Esophagus (tissue), 2 donors: Measurements from ENCODE around the gene SDCCAG8. TPM values are rescaled to one million over a fixed set of nuclear protein-coding genes. Genes with fewer than 3 reads are reported as not detected.

ENCODE experiments used
- H3K27ac ChIP-seq, 2 donors: one replicate each; pipeline ENCODE4 v1.5.1; 2013; ENCODE audit warnings: low read depth in 2 of 2, mild to moderate bottlenecking in 2 of 2, inconsistent platforms in 1 of 2, low read length in 1 of 2, moderate library complexity in 1 of 2
- H3K27me3 ChIP-seq, 2 donors: one replicate each; pipeline ENCODE4 v1.6.1; 2013; ENCODE audit warnings: low read length in 2 of 2, control low read depth in 1 of 2, mild to moderate bottlenecking in 1 of 2; ENCODE audit not compliant: insufficient read depth in 2 of 2, control insufficient read depth in 1 of 2
- H3K36me3 ChIP-seq, 2 donors: one replicate each; pipeline ENCODE4 v1.6.1; 2013; ENCODE audit warnings: low read length in 1 of 2; ENCODE audit not compliant: control insufficient read depth in 2 of 2, insufficient read depth in 2 of 2
- H3K4me1 ChIP-seq, 2 donors: one replicate each; pipeline ENCODE4 v1.6.1; 2013; ENCODE audit warnings: low read length in 1 of 2; ENCODE audit not compliant: control insufficient read depth in 2 of 2, insufficient read depth in 2 of 2
- H3K4me3 ChIP-seq, 2 donors: one replicate each; pipeline ENCODE4 v1.5.1; 2013; ENCODE audit warnings: low read length in 2 of 2, mild to moderate bottlenecking in 2 of 2, low read depth in 1 of 2, moderate library complexity in 1 of 2
- H3K9me3 ChIP-seq, 2 donors: one replicate each; pipeline ENCODE4 v1.6.1; 2013; ENCODE audit warnings: mild to moderate bottlenecking in 2 of 2, low read depth in 1 of 2, low read length in 1 of 2, moderate library complexity in 1 of 2; ENCODE audit not compliant: control insufficient read depth in 2 of 2, insufficient read depth in 1 of 2
- WGBS, 2 donors: extraction: QIAGEN DNeasy Blood & Tissue Kit; methylation state at CpG; one replicate each; pipeline ENCODE4 v1.1.7; 2013; 5-methylcytosine and 5-hydroxymethylcytosine counted together
- polyA plus RNA-seq, 2 donors: library from polyadenylated mRNA; stranded (reverse); fragments of 200-250 nt; gene quantifications; one replicate each; pipeline ENCODE4 v1.2.3, GENCODE V29; 2013
- donor health status: healthy with polysubstance abuse.
- donor health status: Bipolar disorder and iron deficiency.

The SDCCAG8 gene
- polyA plus RNA-seq, 2 donors = 11.2 to 12.2 TPM

- no peaks in the 10 kb centered on the region for H3K27me3 ChIP-seq
- H3K4me3 ChIP-seq = no peak overlapping the region
- H3K36me3 ChIP-seq = no peaks in the 10 kb centered on the region
- H3K4me1 ChIP-seq = no peaks in the 10 kb centered on the region
- H3K9me3 ChIP-seq = no peaks in the 10 kb centered on the region
- 88% methylated on average over 8 of the region's 8 CpGs for WGBS, 2 donors
- no peak overlapping the region for H3K27ac ChIP-seq
These were observed 178.0 kb downstream of the SDCCAG8 start for GRCh38 chr1:243433737-243434370.

- no peak overlapping the region for H3K27ac ChIP-seq
- H3K4me1 ChIP-seq = no peaks in the 10 kb centered on the region
- no peaks in the 10 kb centered on the region for H3K27me3 ChIP-seq
- H3K9me3 ChIP-seq = no peaks in the 10 kb centered on the region
- 72 to 75% methylated on average over 2 of the region's 2 CpGs for WGBS, 2 donors
- no peak overlapping the region for H3K4me3 ChIP-seq
- H3K36me3 ChIP-seq = no peaks in the 10 kb centered on the region
These were observed 178.8 kb downstream of the SDCCAG8 start for GRCh38 chr1:243434594-243434993.

- Histone ChIP-seq H3K4me1 (no peaks in the 10 kb centered on the region), H3K36me3 (no peaks in the 10 kb centered on the region), H3K27ac (no peak overlapping the region), H3K4me3 (no peak overlapping the region), H3K9me3 (no peaks in the 10 kb centered on the region), H3K27me3 (no peaks in the 10 kb centered on the region)
- 95 to 96% methylated on average over 3 of the region's 3 CpGs for WGBS, 2 donors
These were observed 180.0 kb downstream of the SDCCAG8 start for GRCh38 chr1:243435836-243436235.

GRCh38 chr1:243438146-243438545 lies 182.3 kb downstream of the SDCCAG8 start:
- H3K36me3 ChIP-seq = no peaks in the 10 kb centered on the region
- WGBS, 2 donors = 68 to 79% methylated on average over 3 of the region's 3 CpGs
- H3K27me3 ChIP-seq = no peaks in the 10 kb centered on the region
- no peak overlapping the region for H3K27ac ChIP-seq
- no peaks in the 10 kb centered on the region for H3K9me3 ChIP-seq
- no peaks in the 10 kb centered on the region for H3K4me1 ChIP-seq
- H3K4me3 ChIP-seq = no peak overlapping the region

GRCh38 chr1:243438815-243439214 lies 183.0 kb downstream of the SDCCAG8 start:
- no peak overlapping the region for H3K4me3 ChIP-seq
- no peaks in the 10 kb centered on the region for H3K36me3 ChIP-seq
- H3K27ac ChIP-seq = no peak overlapping the region
- WGBS, 2 donors = 59 to 66% methylated on average over 2 of the region's 2 CpGs
- H3K9me3 ChIP-seq = no peaks in the 10 kb centered on the region
- H3K4me1 ChIP-seq = no peaks in the 10 kb centered on the region
- no peaks in the 10 kb centered on the region for H3K27me3 ChIP-seq

- no peak overlapping the region for H3K27ac ChIP-seq
- 83 to 86% methylated on average over 2 of the region's 2 CpGs for WGBS, 2 donors
- H3K27me3 ChIP-seq = no peaks in the 10 kb centered on the region
- no peaks in the 10 kb centered on the region for H3K36me3 ChIP-seq
- H3K4me3 ChIP-seq = no peak overlapping the region
- no peaks in the 10 kb centered on the region for H3K4me1 ChIP-seq
- H3K9me3 ChIP-seq = no peaks in the 10 kb centered on the region
These were observed 184.6 kb downstream of the SDCCAG8 start for GRCh38 chr1:243440406-243440805.

- Histone ChIP-seq H3K36me3 (no peaks in the 10 kb centered on the region), H3K27me3 (no peaks in the 10 kb centered on the region), H3K4me3 (no peak overlapping the region), H3K9me3 (no peaks in the 10 kb centered on the region), H3K4me1 (no peaks in the 10 kb centered on the region), H3K27ac (no peak overlapping the region)
These were observed 185.8 kb downstream of the SDCCAG8 start for GRCh38 chr1:243441601-243442000.

- no peaks in the 10 kb centered on the region for H3K36me3 ChIP-seq
- WGBS, 2 donors = 68 to 69% methylated on average over 4 of the region's 4 CpGs
These were observed 187.7 kb downstream of the SDCCAG8 start for GRCh38 chr1:243443557-243443956.

GRCh38 chr1:243447347-243447746 lies 191.5 kb downstream of the SDCCAG8 start:
- H3K4me1 ChIP-seq = no peaks in the 10 kb centered on the region
- no peak overlapping the region for H3K4me3 ChIP-seq
- H3K36me3 ChIP-seq = no peaks in the 10 kb centered on the region
- WGBS, 2 donors = 48 to 49% methylated on average over 3 of the region's 3 CpGs
- no peaks in the 10 kb centered on the region for H3K27me3 ChIP-seq
- no peaks in the 10 kb centered on the region for H3K9me3 ChIP-seq
- H3K27ac ChIP-seq = no peak overlapping the region

More at GRCh38 chr1:243443557-243443956, 187.7 kb downstream of the SDCCAG8 start:
- Histone ChIP-seq H3K9me3 (no peaks in the 10 kb centered on the region), H3K27ac (no peak overlapping the region), H3K27me3 (no peaks in the 10 kb centered on the region), H3K4me1 (no peaks in the 10 kb centered on the region), H3K4me3 (no peak overlapping the region)

GRCh38 chr1:243447844-243448243 lies 192.0 kb downstream of the SDCCAG8 start:
- 49 to 73% methylated on average over 4 of the region's 4 CpGs for WGBS, 2 donors
- peak overlapping the region; percentile 32 to 78 for H3K27ac ChIP-seq

More at GRCh38 chr1:243447844-243448243, 192.0 kb downstream of the SDCCAG8 start:
- Histone ChIP-seq H3K4me3 (no peak overlapping the region), H3K27me3 (no peaks in the 10 kb centered on the region), H3K9me3 (no peaks in the 10 kb centered on the region), H3K36me3 (no peaks in the 10 kb centered on the region), H3K4me1 (no peaks in the 10 kb centered on the region)
